OCI-LY3 (cell line): ENCODE results near the gene CD300H.

Experiments used
- H2AFZ ChIP-seq: fragments of 200-600, 300-600 bp; shearing (Covaris generic); 2 replicates; pipeline ENCODE4 v1.6.0; 2014; ENCODE audit warnings: antibody characterized with exemption, low read depth, low read length
- H3K27ac ChIP-seq: fragments of 200-600, 300-600 bp; sonication (generic); 2 replicates; pipeline ENCODE4 v1.5.1; 2014; ENCODE audit warnings: mild to moderate bottlenecking, low read length, moderate library complexity, mixed read lengths
- H3K27me3 ChIP-seq: fragments of 200-600, 300-600 bp; sonication (generic); 2 replicates; pipeline ENCODE4 v1.6.1; 2014; ENCODE audit warnings: low read depth, low read length, mixed read lengths
- H3K36me3 ChIP-seq: fragments of 200-600, 300-600 bp; sonication (generic); replicated peaks from 2 replicates; pipeline ENCODE3; 2014; ENCODE audit warnings: low read depth, low read length, mixed read lengths
- H3K4me1 ChIP-seq: fragments of 300-600, 200-600 bp; sonication (generic); 2 replicates; pipeline ENCODE4 v1.6.1; 2014; ENCODE audit warnings: low read length, mixed read lengths
- H3K4me2 ChIP-seq: fragments of 200-600, 300-600 bp; sonication (generic); 2 replicates; pipeline ENCODE4 v1.6.1; 2014; ENCODE audit warnings: low read length, mixed read lengths
- H3K4me3 ChIP-seq: fragments of 300-600, 200-600 bp; sonication (generic); 2 replicates; pipeline ENCODE4 v1.5.1; 2014; ENCODE audit warnings: antibody characterized with exemption, mild to moderate bottlenecking, low read length, moderate library complexity
- H3K79me2 ChIP-seq: fragments of 300-600, 200-600 bp; shearing (Covaris generic); 2 replicates; pipeline ENCODE4 v1.6.1; 2014; ENCODE audit warnings: mild to moderate bottlenecking, low read length, mixed read lengths
- H3K9ac ChIP-seq: fragments of 300-600, 200-600 bp; shearing (Covaris generic); 2 replicates; pipeline ENCODE4 v1.6.0; 2014; ENCODE audit warnings: mild to moderate bottlenecking, low read length, moderate library complexity
- H3K9me3 ChIP-seq: fragments of 200-600, 300-600 bp; shearing (Covaris generic); 2 replicates; pipeline ENCODE4 v1.6.1; 2014; ENCODE audit warnings: low read length, mixed read lengths; ENCODE audit not compliant: insufficient read depth
- H4K20me1 ChIP-seq: fragments of 200-600, 300-600 bp; sonication (generic); 2 replicates; pipeline ENCODE4 v1.6.1; 2016; ENCODE audit warnings: low read length, mixed read lengths; ENCODE audit not compliant: insufficient read depth
- EZH2phosphoT487 ChIP-seq: fragments of 200-600 bp; shearing (Covaris generic); IDR thresholded peaks from 2 replicates; pipeline ENCODE4 v1.6.1; 2018; ENCODE audit warnings: antibody characterized with exemption, mixed run types, low read depth
- TF ChIP-seq, protein P1 (sequence below): fragments of 200-600, 300-600 bp; sonication (generic); IDR thresholded peaks from 2 replicates; pipeline ENCODE4 v1.5.1; 2014; ENCODE audit warnings: antibody characterized with exemption, low read length, low read depth

The CD300H gene

DNA sequence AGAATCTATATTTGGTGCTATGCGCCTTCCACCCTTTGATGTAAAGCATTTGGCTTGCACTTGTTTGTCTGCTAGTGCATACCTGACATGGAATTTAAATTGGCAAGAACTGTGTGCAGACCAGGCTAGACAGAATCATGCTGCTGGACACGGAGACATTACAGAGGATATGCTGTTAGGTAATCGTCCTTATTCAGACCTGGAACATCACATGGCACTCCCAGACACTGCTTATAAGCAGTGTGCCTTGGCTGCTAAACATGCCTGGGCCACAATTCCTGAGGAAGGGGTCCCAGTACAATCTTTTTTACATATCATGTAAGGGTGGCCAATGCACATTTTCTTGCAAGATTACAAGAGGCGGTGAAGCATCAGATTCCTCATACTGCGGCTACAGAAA lies 18.4 kb upstream of the CD300H start:
- no peaks in the 10 kb centered on the region for H3K4me1 ChIP-seq
- no peak for TF ChIP-seq EZH2phosphoT487
- TF ChIP-seq, protein P1, sequence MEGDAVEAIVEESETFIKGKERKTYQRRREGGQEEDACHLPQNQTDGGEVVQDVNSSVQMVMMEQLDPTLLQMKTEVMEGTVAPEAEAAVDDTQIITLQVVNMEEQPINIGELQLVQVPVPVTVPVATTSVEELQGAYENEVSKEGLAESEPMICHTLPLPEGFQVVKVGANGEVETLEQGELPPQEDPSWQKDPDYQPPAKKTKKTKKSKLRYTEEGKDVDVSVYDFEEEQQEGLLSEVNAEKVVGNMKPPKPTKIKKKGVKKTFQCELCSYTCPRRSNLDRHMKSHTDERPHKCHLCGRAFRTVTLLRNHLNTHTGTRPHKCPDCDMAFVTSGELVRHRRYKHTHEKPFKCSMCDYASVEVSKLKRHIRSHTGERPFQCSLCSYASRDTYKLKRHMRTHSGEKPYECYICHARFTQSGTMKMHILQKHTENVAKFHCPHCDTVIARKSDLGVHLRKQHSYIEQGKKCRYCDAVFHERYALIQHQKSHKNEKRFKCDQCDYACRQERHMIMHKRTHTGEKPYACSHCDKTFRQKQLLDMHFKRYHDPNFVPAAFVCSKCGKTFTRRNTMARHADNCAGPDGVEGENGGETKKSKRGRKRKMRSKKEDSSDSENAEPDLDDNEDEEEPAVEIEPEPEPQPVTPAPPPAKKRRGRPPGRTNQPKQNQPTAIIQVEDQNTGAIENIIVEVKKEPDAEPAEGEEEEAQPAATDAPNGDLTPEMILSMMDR: no peak
- no peak overlapping the region for H3K9ac ChIP-seq
- no peak overlapping the region for H3K27ac ChIP-seq
- H3K27me3 ChIP-seq: peaks cover 55% of the 10 kb centered on the region
- H3K4me3 ChIP-seq: no peak overlapping the region
- no peaks in the 10 kb centered on the region for H3K79me2 ChIP-seq
- H3K9me3 ChIP-seq: no peaks in the 10 kb centered on the region
- H2AFZ ChIP-seq: no peak overlapping the region
- H3K36me3 ChIP-seq: no peaks in the 10 kb centered on the region
- no peaks in the 10 kb centered on the region for H4K20me1 ChIP-seq
- no peak overlapping the region for H3K4me2 ChIP-seq

- H3K79me2 ChIP-seq: no peaks in the 10 kb centered on the region
- H3K27me3 ChIP-seq: peaks cover 51% of the 10 kb centered on the region
- no peak overlapping the region for H3K4me2 ChIP-seq
- H3K36me3 ChIP-seq: no peaks in the 10 kb centered on the region
- no peaks in the 10 kb centered on the region for H3K4me1 ChIP-seq
- no peaks in the 10 kb centered on the region for H4K20me1 ChIP-seq
- no peak overlapping the region for H3K9ac ChIP-seq
- H3K9me3 ChIP-seq: no peaks in the 10 kb centered on the region
- H3K27ac ChIP-seq: no peak overlapping the region
- TF ChIP-seq, protein P1: no peak
- TF ChIP-seq EZH2phosphoT487: no peak
- H2AFZ ChIP-seq: no peak overlapping the region
- H3K4me3 ChIP-seq: no peak overlapping the region
These were observed 17.2 kb upstream of the CD300H start for GRCh38 chr17:74584292-74585060.

DNA sequence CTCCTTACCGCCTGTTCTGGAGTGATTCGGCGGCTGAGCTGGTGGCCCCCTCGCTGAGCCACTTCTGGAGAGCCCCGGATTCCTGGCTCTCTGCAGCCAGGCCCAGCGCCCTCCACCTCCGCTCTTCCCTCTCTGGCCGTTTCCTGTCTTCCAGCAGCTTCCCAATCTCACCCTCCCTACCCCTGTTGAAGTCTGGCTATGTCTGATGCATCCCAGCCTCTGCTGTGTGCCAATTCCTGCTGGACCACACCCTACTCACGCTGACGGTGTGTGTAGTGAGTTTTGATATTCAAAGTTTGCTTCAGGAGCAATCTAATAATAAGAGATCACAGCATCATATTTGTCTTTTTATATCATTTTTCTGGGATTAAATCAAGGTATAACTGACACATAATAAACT lies 15.3 kb upstream of the CD300H start:
- Histone ChIP-seq H3K4me3 (no peak overlapping the region), H3K27ac (no peak overlapping the region), H2AFZ (no peak overlapping the region), H3K9ac (no peak overlapping the region), H3K4me1 (no peaks in the 10 kb centered on the region), H3K4me2 (no peak overlapping the region), H4K20me1 (no peaks in the 10 kb centered on the region), H3K9me3 (no peaks in the 10 kb centered on the region), H3K36me3 (no peaks in the 10 kb centered on the region), H3K27me3 (peaks cover 32% of the 10 kb centered on the region), H3K79me2 (no peaks in the 10 kb centered on the region)
- TF ChIP-seq, protein P1: no peak
- TF ChIP-seq EZH2phosphoT487: no peak

DNA sequence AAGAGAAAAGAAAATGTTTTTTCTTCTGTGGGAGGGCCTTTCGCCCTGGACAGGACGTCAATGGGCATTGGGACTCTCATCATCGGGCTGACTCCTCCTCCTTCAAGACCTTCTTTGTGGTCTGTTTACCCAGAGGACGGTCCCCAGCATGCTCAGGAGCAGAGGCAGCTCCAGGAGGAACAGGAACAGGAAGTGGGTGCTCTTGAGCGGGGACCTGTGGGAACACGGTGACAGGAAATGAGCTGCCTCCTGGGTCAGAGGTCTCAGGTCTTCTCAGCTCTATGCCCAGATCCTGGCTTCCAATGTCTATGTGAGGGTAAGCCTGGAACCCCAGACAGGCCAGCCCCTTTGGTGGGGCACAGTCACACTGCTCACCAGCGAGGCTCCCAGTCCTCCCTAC lies 12.6 kb upstream of the CD300H start:
- Histone ChIP-seq H3K27me3 (peaks cover 17% of the 10 kb centered on the region), H3K4me1 (no peaks in the 10 kb centered on the region), H3K4me3 (no peak overlapping the region), H4K20me1 (no peaks in the 10 kb centered on the region), H3K27ac (no peak overlapping the region), H3K79me2 (no peaks in the 10 kb centered on the region), H3K9me3 (no peaks in the 10 kb centered on the region), H2AFZ (no peak overlapping the region), H3K9ac (no peak overlapping the region), H3K36me3 (no peaks in the 10 kb centered on the region), H3K4me2 (no peak overlapping the region)
- TF ChIP-seq, protein P1: no peak
- TF ChIP-seq EZH2phosphoT487: no peak
